Measurements from ENCODE around the gene ASB18. TPM values are rescaled to one million over a fixed set of nuclear protein-coding genes. Genes with fewer than 3 reads are reported as not detected.

The ASB18 gene
- not detected for polyA plus RNA-seq (2013)

- 74% methylated on average over 8 of the region's 8 CpGs for WGBS (ENCODE audit: insufficient coverage)
- Histone ChIP-seq H3K4me1 (ENCODE audit: control extremely low read depth in 1 of 4, control insufficient read depth in 4 of 4, insufficient read depth in 4 of 4, low read length in 3 of 4) (no peaks in the 10 kb centered on the region), H3K27me3 (replicated peaks in 2 of 5; ENCODE audit: control insufficient read depth in 4 of 5, insufficient read depth in 5 of 5, low read length in 4 of 5) (peaks cover 0 to 18% (median 0%) of the 10 kb centered on the region in 5 experiments), H3K36me3 (ENCODE audit: control insufficient read depth in 4 of 4, insufficient read depth in 4 of 4, low read length in 3 of 4) (no peaks in the 10 kb centered on the region), H3K27ac (ENCODE audit: insufficient read depth in 1 of 2, low read depth in 1 of 2, low read length in 2 of 2, poor library complexity in 1 of 2, severe bottlenecking in 2 of 2) (no peak within 1 kb of the TSS), H3K4me3 (ENCODE audit: control insufficient read depth in 1 of 7, extremely low read depth in 1 of 7, insufficient read depth in 4 of 7, low read depth in 2 of 7, low read length in 6 of 7) (no peak within 1 kb of the TSS), H3K9me3 (ENCODE audit: control extremely low read depth in 1 of 5, control insufficient read depth in 4 of 5, insufficient read depth in 2 of 5, low read depth in 1 of 5, low read length in 4 of 5) (peaks cover 0 to 12% (median under 1%) of the 10 kb centered on the region in 5 experiments)
- ChIA-PET POLR2A (no interaction called here), CTCF (no interaction called here)
- DNase-seq = no peak
Observed at GRCh38 chr2:236264256-236264655, at the start of gene ASB18. ASB18 (minus strand) TSS chr2:236264406; CDS start chr2:236264345, 61 bp downstream.

GRCh38 chr2:236311286-236311685 is 47.1 kb upstream of the ASB18 start:
- Histone ChIP-seq H3K36me3 (ENCODE audit: control insufficient read depth in 4 of 4, insufficient read depth in 4 of 4, low read length in 3 of 4) (no peaks in the 10 kb centered on the region), H3K27me3 (replicated peaks in 2 of 5; ENCODE audit: control insufficient read depth in 4 of 5, insufficient read depth in 5 of 5, low read length in 4 of 5) (peaks cover 0 to 12% (median 2%) of the 10 kb centered on the region in 5 experiments), H3K4me1 (ENCODE audit: control extremely low read depth in 1 of 4, control insufficient read depth in 4 of 4, insufficient read depth in 4 of 4, low read length in 3 of 4) (no peaks in the 10 kb centered on the region), H3K9me3 (ENCODE audit: control extremely low read depth in 1 of 5, control insufficient read depth in 4 of 5, insufficient read depth in 2 of 5, low read depth in 1 of 5, low read length in 4 of 5) (peaks cover 0 to 7% (median 2%) of the 10 kb centered on the region in 5 experiments), H3K4me3 (ENCODE audit: control insufficient read depth in 1 of 7, extremely low read depth in 1 of 7, insufficient read depth in 4 of 7, low read depth in 2 of 7, low read length in 6 of 7) (no peak overlapping the region), H3K27ac (ENCODE audit: insufficient read depth in 1 of 2, low read depth in 1 of 2, low read length in 2 of 2, poor library complexity in 1 of 2, severe bottlenecking in 2 of 2) (no peak overlapping the region)
- ChIA-PET POLR2A (no interaction called here), CTCF (no interaction called here)
- no peak for DNase-seq
- WGBS (ENCODE audit: insufficient coverage) = 95% methylated on average over 2 of the region's 3 CpGs

- ChIA-PET CTCF (no interaction called here), POLR2A (no interaction called here)
- Histone ChIP-seq H3K27me3 (replicated peaks in 2 of 5; ENCODE audit: control insufficient read depth in 4 of 5, insufficient read depth in 5 of 5, low read length in 4 of 5) (peaks cover 0 to 16% (median 2%) of the 10 kb centered on the region in 5 experiments), H3K4me1 (ENCODE audit: control extremely low read depth in 1 of 4, control insufficient read depth in 4 of 4, insufficient read depth in 4 of 4, low read length in 3 of 4) (no peaks in the 10 kb centered on the region), H3K27ac (ENCODE audit: insufficient read depth in 1 of 2, low read depth in 1 of 2, low read length in 2 of 2, poor library complexity in 1 of 2, severe bottlenecking in 2 of 2) (no peak overlapping the region), H3K9me3 (ENCODE audit: control extremely low read depth in 1 of 5, control insufficient read depth in 4 of 5, insufficient read depth in 2 of 5, low read depth in 1 of 5, low read length in 4 of 5) (peaks cover 0 to 7% (median 2%) of the 10 kb centered on the region in 5 experiments), H3K36me3 (ENCODE audit: control insufficient read depth in 4 of 4, insufficient read depth in 4 of 4, low read length in 3 of 4) (no peaks in the 10 kb centered on the region), H3K4me3 (ENCODE audit: control insufficient read depth in 1 of 7, extremely low read depth in 1 of 7, insufficient read depth in 4 of 7, low read depth in 2 of 7, low read length in 6 of 7) (no peak overlapping the region)
- 45% methylated on average over 9 of the region's 9 CpGs for WGBS (ENCODE audit: insufficient coverage)
- DNase-seq = peak in 2 of 3 donors; percentile 4 to 15
Observed at GRCh38 chr2:236309669-236310029, 45.4 kb upstream of the ASB18 start.

- ChIA-PET POLR2A (no interaction called here), CTCF (no interaction called here)
- DNase-seq = no peak
- Histone ChIP-seq H3K36me3 (ENCODE audit: control insufficient read depth in 4 of 4, insufficient read depth in 4 of 4, low read length in 3 of 4) (no peaks in the 10 kb centered on the region), H3K4me1 (ENCODE audit: control extremely low read depth in 1 of 4, control insufficient read depth in 4 of 4, insufficient read depth in 4 of 4, low read length in 3 of 4) (no peaks in the 10 kb centered on the region), H3K27ac (ENCODE audit: insufficient read depth in 1 of 2, low read depth in 1 of 2, low read length in 2 of 2, poor library complexity in 1 of 2, severe bottlenecking in 2 of 2) (no peak overlapping the region), H3K9me3 (ENCODE audit: control extremely low read depth in 1 of 5, control insufficient read depth in 4 of 5, insufficient read depth in 2 of 5, low read depth in 1 of 5, low read length in 4 of 5) (peaks cover 0 to 7% (median 2%) of the 10 kb centered on the region in 5 experiments), H3K27me3 (replicated peaks in 2 of 5; ENCODE audit: control insufficient read depth in 4 of 5, insufficient read depth in 5 of 5, low read length in 4 of 5) (peaks cover 0 to 16% (median 2%) of the 10 kb centered on the region in 5 experiments), H3K4me3 (ENCODE audit: control insufficient read depth in 1 of 7, extremely low read depth in 1 of 7, insufficient read depth in 4 of 7, low read depth in 2 of 7, low read length in 6 of 7) (no peak overlapping the region)
- WGBS (ENCODE audit: insufficient coverage) = 68% methylated on average over 17 of the region's 19 CpGs
Observed at GRCh38 chr2:236308855-236309668, 44.9 kb upstream of the ASB18 start.

GRCh38 chr2:236307641-236308040 is 43.4 kb upstream of the ASB18 start:
- ChIA-PET CTCF (no interaction called here), POLR2A (no interaction called here)
- H3K27me3 ChIP-seq (replicated peaks in 2 of 5; ENCODE audit: control insufficient read depth in 4 of 5, insufficient read depth in 5 of 5, low read length in 4 of 5) = peaks cover 0 to 20% (median 3%) of the 10 kb centered on the region in 5 experiments
- no peaks in the 10 kb centered on the region for H3K4me1 ChIP-seq (ENCODE audit: control extremely low read depth in 1 of 4, control insufficient read depth in 4 of 4, insufficient read depth in 4 of 4, low read length in 3 of 4)
- DNase-seq = no peak
- H3K4me3 ChIP-seq (ENCODE audit: control insufficient read depth in 1 of 7, extremely low read depth in 1 of 7, insufficient read depth in 4 of 7, low read depth in 2 of 7, low read length in 6 of 7) = no peak overlapping the region
- H3K27ac ChIP-seq (ENCODE audit: insufficient read depth in 1 of 2, low read depth in 1 of 2, low read length in 2 of 2, poor library complexity in 1 of 2, severe bottlenecking in 2 of 2) = no peak overlapping the region
- H3K9me3 ChIP-seq (ENCODE audit: control extremely low read depth in 1 of 5, control insufficient read depth in 4 of 5, insufficient read depth in 2 of 5, low read depth in 1 of 5, low read length in 4 of 5) = peaks cover 0 to 2% (median 0%) of the 10 kb centered on the region in 5 experiments
- 88% methylated on average over 9 of the region's 12 CpGs for WGBS (ENCODE audit: insufficient coverage)
- no peaks in the 10 kb centered on the region for H3K36me3 ChIP-seq (ENCODE audit: control insufficient read depth in 4 of 4, insufficient read depth in 4 of 4, low read length in 3 of 4)

GRCh38 chr2:236306825-236307540 is 42.8 kb upstream of the ASB18 start:
- ChIA-PET POLR2A (no interaction called here), CTCF (no interaction called here)
- DNase-seq = no peak
- Histone ChIP-seq H3K36me3 (ENCODE audit: control insufficient read depth in 4 of 4, insufficient read depth in 4 of 4, low read length in 3 of 4) (no peaks in the 10 kb centered on the region), H3K27me3 (replicated peaks in 2 of 5; ENCODE audit: control insufficient read depth in 4 of 5, insufficient read depth in 5 of 5, low read length in 4 of 5) (peaks cover 0 to 20% (median 3%) of the 10 kb centered on the region in 5 experiments), H3K4me3 (ENCODE audit: control insufficient read depth in 1 of 7, extremely low read depth in 1 of 7, insufficient read depth in 4 of 7, low read depth in 2 of 7, low read length in 6 of 7) (no peak overlapping the region), H3K4me1 (ENCODE audit: control extremely low read depth in 1 of 4, control insufficient read depth in 4 of 4, insufficient read depth in 4 of 4, low read length in 3 of 4) (no peaks in the 10 kb centered on the region), H3K27ac (ENCODE audit: insufficient read depth in 1 of 2, low read depth in 1 of 2, low read length in 2 of 2, poor library complexity in 1 of 2, severe bottlenecking in 2 of 2) (no peak overlapping the region), H3K9me3 (ENCODE audit: control extremely low read depth in 1 of 5, control insufficient read depth in 4 of 5, insufficient read depth in 2 of 5, low read depth in 1 of 5, low read length in 4 of 5) (peaks cover 0 to 2% (median 0%) of the 10 kb centered on the region in 5 experiments)
- 90% methylated on average over 8 of the region's 13 CpGs for WGBS (ENCODE audit: insufficient coverage)
